A673 (cell line): ENCODE measurements around the gene ITPR2. TPM values are rescaled to one million over a fixed set of nuclear protein-coding genes. Genes with fewer than 3 reads are reported as not detected.

Experiments used
- BruUV-seq: library from RNA; stranded (reverse); fragments of 400-500 nt; replicated peaks from 2 replicates; lab custom pipeline; 2021; lab: Mats Ljungman, UMichigan
- CTCF ChIA-PET: fragments of 300-600 bp; sonication (Branson Sonifier 250); formaldehyde crosslinking; loops from one replicate; lab custom pipeline; 2022; ENCODE audit warnings: antibody characterized with exemption; lab: Charles Lee
- POLR2A ChIA-PET: fragments of 300-600 bp; sonication (Branson Sonifier 250); formaldehyde crosslinking; loops from one replicate; lab custom pipeline; 2022; ENCODE audit warnings: antibody characterized with exemption; ENCODE audit not compliant: low non-redundant PET; lab: Charles Lee
- DNase-seq: peaks from one replicate; pipeline ENCODE4 v3.0.0-alpha.2; 2015; ENCODE audit warnings: low spot score
- H3K27ac ChIP-seq: fragments of 200-600 bp; sonication (generic); 2 replicates; pipeline ENCODE4 v1.5.1; 2016; ENCODE audit warnings: mixed run types, low read depth, mild to moderate bottlenecking, mixed read lengths, antibody characterized with exemption, low read length; ENCODE audit not compliant: poor library complexity, severe bottlenecking
- H3K27me3 ChIP-seq: fragments of 200-600 bp; sonication (generic); replicated peaks from 2 replicates; pipeline ENCODE4 v1.6.1; 2017; ENCODE audit warnings: mixed run types, low read depth, mild to moderate bottlenecking, mixed read lengths, antibody characterized with exemption, low read length; ENCODE audit not compliant: insufficient read depth, poor library complexity
- H3K36me3 ChIP-seq: fragments of 200-600 bp; sonication (generic); 2 replicates; pipeline ENCODE4 v1.6.1; 2016; ENCODE audit warnings: mixed run types, mild to moderate bottlenecking, mixed read lengths, antibody characterized with exemption, low read length; ENCODE audit not compliant: insufficient read depth, poor library complexity, severe bottlenecking
- H3K4me1 ChIP-seq: fragments of 200-600 bp; sonication (generic); 2 replicates; pipeline ENCODE4 v1.6.1; 2017; ENCODE audit warnings: mixed run types, mild to moderate bottlenecking, mixed read lengths, antibody characterized with exemption, low read length; ENCODE audit not compliant: insufficient read depth, poor library complexity, severe bottlenecking
- H3K4me3 ChIP-seq: fragments of 200-600 bp; sonication (generic); 2 replicates; pipeline ENCODE4 v1.5.1; 2016; ENCODE audit warnings: low read depth, mixed run types, mild to moderate bottlenecking, mixed read lengths, low read length; ENCODE audit not compliant: poor library complexity, severe bottlenecking
- H3K9me3 ChIP-seq: fragments of 200-600 bp; sonication (generic); 2 replicates; pipeline ENCODE4 v1.6.1; 2016; ENCODE audit warnings: mixed run types, low read depth, mild to moderate bottlenecking, mixed read lengths, antibody characterized with exemption, low read length; ENCODE audit not compliant: poor library complexity, severe bottlenecking
- CTCF ChIP-seq: fragments of 300-800, 200-600 bp; sonication (generic); conservative IDR thresholded peaks from 2 replicates; pipeline ENCODE4 v1.5.1; 2017; ENCODE audit warnings: low read depth, mild to moderate bottlenecking, antibody characterized with exemption, low read length, moderate library complexity, mixed read lengths
- EZH2 ChIP-seq: fragments of 200-600 bp; sonication (generic); IDR thresholded peaks from 2 replicates; pipeline ENCODE4 v1.6.1; 2017; ENCODE audit warnings: borderline replicate concordance, low read depth, mild to moderate bottlenecking, mixed read lengths, antibody characterized with exemption, low read length; ENCODE audit not compliant: poor library complexity, severe bottlenecking
- intact Hi-C: fragments of 100-400 bp; cut with micrococcal nuclease; formaldehyde crosslinking; loops from one replicate; pipeline ENCODE4 v1.10.0; 2022; ENCODE audit not compliant: unreplicated experiment
- total RNA-seq: library from RNA; stranded (reverse); gene quantifications from 2 replicates; pipeline ENCODE4 v1.2.3, GENCODE V29; 2021

The ITPR2 gene
- total RNA-seq, 1 experiment from 2014 or later, result 22.6 TPM

GRCh38 chr12:26697217-26697616 is 135.8 kb downstream of the ITPR2 start:
- no TSS peak for BruUV-seq
- DNase-seq, result no peak
- intact Hi-C loops, result no loop called here
- CTCF ChIA-PET, result no interaction called here
- Histone ChIP-seq H3K9me3 (no peaks in the 10 kb centered on the region), H3K27ac (no peak overlapping the region), H3K27me3 (no peaks in the 10 kb centered on the region), H3K4me3 (no peak overlapping the region), H3K36me3 (no peaks in the 10 kb centered on the region), H3K4me1 (peaks cover 22% of the 10 kb centered on the region)
- no peak for TF ChIP-seq EZH2
- TF ChIP-seq CTCF, result no peak
- POLR2A ChIA-PET, result no interaction called here

- Histone ChIP-seq H3K4me1 (peaks cover 28% of the 10 kb centered on the region), H3K9me3 (no peaks in the 10 kb centered on the region), H3K27ac (no peak overlapping the region), H3K36me3 (no peaks in the 10 kb centered on the region), H3K27me3 (no peaks in the 10 kb centered on the region), H3K4me3 (no peak overlapping the region)
- TF ChIP-seq CTCF (no peak), EZH2 (no peak)
- POLR2A ChIA-PET, result no interaction called here
- DNase-seq, result no peak
- BruUV-seq, result no TSS peak
- CTCF ChIA-PET, result no interaction called here
- intact Hi-C loops, result no loop called here
Observed at GRCh38 chr12:26696613-26697092, 136.3 kb downstream of the ITPR2 start.

- CTCF ChIA-PET, result no interaction called here
- no peak for DNase-seq
- intact Hi-C loops, result no loop called here
- BruUV-seq, result no TSS peak
- H3K27me3 ChIP-seq, result no peaks in the 10 kb centered on the region
- no peaks in the 10 kb centered on the region for H3K36me3 ChIP-seq
- no peak for TF ChIP-seq EZH2
- TF ChIP-seq CTCF, result no peak
- H3K4me3 ChIP-seq, result no peak overlapping the region
- no peak overlapping the region for H3K27ac ChIP-seq
- H3K9me3 ChIP-seq, result no peaks in the 10 kb centered on the region
- POLR2A ChIA-PET, result no interaction called here
- H3K4me1 ChIP-seq, result peaks cover 30% of the 10 kb centered on the region
Observed at GRCh38 chr12:26696048-26696612, 136.9 kb downstream of the ITPR2 start.
